Effector memory CD8-positive, alpha-beta T cell (primary cell): Measurements from ENCODE around the gene PSMA3.
A peak's percentile ranks its signal among the peaks of the same experiment; 100 is the strongest.

ENCODE experiments used
- ATAC-seq: fragments of 150-1000 bp; cut with Tn5 transposase; replicated peaks from 2 replicates; pipeline ENCODE4 v1.10.0; 2021; ENCODE audit warnings: mild to moderate bottlenecking, moderate library complexity
- DNase-seq, 3 experiments: peaks; one replicate each; pipeline ENCODE4 v3.0.0; 2021
- H3K27ac Mint-ChIP-seq, 2 donors: one replicate each; pipeline ENCODE4 v1.8.0; 2022; ENCODE audit warnings: mild to moderate bottlenecking in 2 of 2, mixed read lengths in 2 of 2, moderate library complexity in 2 of 2
- H3K27me3 Mint-ChIP-seq, 2 donors: one replicate each; pipeline ENCODE4 v1.8.0; 2022; ENCODE audit warnings: mixed read lengths in 2 of 2
- H3K36me3 Mint-ChIP-seq: one replicate; pipeline ENCODE4 v1.8.0; 2022; ENCODE audit warnings: mild to moderate bottlenecking, moderate library complexity, mixed read lengths; ENCODE audit not compliant: insufficient read depth
- H3K4me1 Mint-ChIP-seq, 2 donors: one replicate each; pipeline ENCODE4 v1.8.0; 2022; ENCODE audit warnings: low read depth in 2 of 2, mixed read lengths in 2 of 2
- H3K4me3 Mint-ChIP-seq, 2 donors: one replicate each; pipeline ENCODE4 v1.8.0; 2022; ENCODE audit warnings: mild to moderate bottlenecking in 2 of 2, mixed read lengths in 2 of 2, moderate library complexity in 2 of 2
- H3K9me3 Mint-ChIP-seq, 2 donors: one replicate each; pipeline ENCODE4 v1.8.0; 2022; ENCODE audit warnings: mixed read lengths in 2 of 2

Gene PSMA3

GRCh38 chr14:58297762-58298476 lies 53.3 kb downstream of the PSMA3 start:
- ATAC-seq (peak; percentile 81), DNase-seq (peak; percentile 95 to 98 (median 96))
- Mint-ChIP-seq H3K4me1 (peaks cover 20 to 34% of the 10 kb centered on the region in 2 donors), H3K27me3 (no peaks in the 10 kb centered on the region), H3K9me3 (no peaks in the 10 kb centered on the region), H3K4me3 (no peak overlapping the region), H3K36me3 (peaks cover 50% of the 10 kb centered on the region), H3K27ac (no peak overlapping the region)

GRCh38 chr14:58298477-58299400 lies 54.1 kb downstream of the PSMA3 start, which contains the start of gene ARID4A:
TSS of gene ARID4A (plus strand) at chr14:58298555. CDS start at chr14:58299855, 1,300 bp downstream.
- ATAC-seq, result peak; percentile 4
- Mint-ChIP-seq H3K9me3 (no peaks in the 10 kb centered on the region), H3K4me3 (peak within 1 kb of the TSS in 1 of 2 donors; percentile 93), H3K27ac (peak within 1 kb of the TSS in 1 of 2 donors; percentile 93), H3K36me3 (peaks cover 50% of the 10 kb centered on the region), H3K4me1 (peaks cover 20 to 39% of the 10 kb centered on the region in 2 donors), H3K27me3 (no peaks in the 10 kb centered on the region)
- DNase-seq, result peak in 2 of 3 experiments; percentile 18 to 78

GRCh38 chr14:58299401-58300330 lies 55.0 kb downstream of the PSMA3 start:
- Mint-ChIP-seq H3K27ac (peak overlapping the region; percentile 85 to 93), H3K4me3 (peak overlapping the region in 1 of 2 donors; percentile 93), H3K36me3 (peaks cover 43% of the 10 kb centered on the region), H3K27me3 (no peaks in the 10 kb centered on the region), H3K4me1 (peaks cover 15 to 36% of the 10 kb centered on the region in 2 donors), H3K9me3 (no peaks in the 10 kb centered on the region)
- ATAC-seq (no peak), DNase-seq (no peak)

- H3K36me3 Mint-ChIP-seq, result peaks cover 45% of the 10 kb centered on the region
- H3K4me3 Mint-ChIP-seq, result no peak overlapping the region
Measured at GRCh38 chr14:58301416-58301815, 56.8 kb downstream of the PSMA3 start.

GRCh38 chr14:58305730-58306129 lies 61.1 kb downstream of the PSMA3 start:
- DNase-seq (no peak), ATAC-seq (no peak)
- H3K27me3 Mint-ChIP-seq, result no peaks in the 10 kb centered on the region
- H3K4me3 Mint-ChIP-seq, result no peak overlapping the region
- peaks cover 64% of the 10 kb centered on the region for H3K36me3 Mint-ChIP-seq
- H3K9me3 Mint-ChIP-seq, result no peaks in the 10 kb centered on the region
- H3K27ac Mint-ChIP-seq, result no peak overlapping the region
- peaks cover 11 to 20% of the 10 kb centered on the region in 2 donors for H3K4me1 Mint-ChIP-seq

More at GRCh38 chr14:58301416-58301815, 56.8 kb downstream of the PSMA3 start:
- H3K4me1 Mint-ChIP-seq, result peaks cover 9 to 21% of the 10 kb centered on the region in 2 donors
- ATAC-seq (no peak), DNase-seq (no peak)
- no peak overlapping the region for H3K27ac Mint-ChIP-seq
- no peaks in the 10 kb centered on the region for H3K9me3 Mint-ChIP-seq
- H3K27me3 Mint-ChIP-seq, result no peaks in the 10 kb centered on the region

GRCh38 chr14:58307597-58308316 lies 63.1 kb downstream of the PSMA3 start:
- no peak overlapping the region for H3K4me3 Mint-ChIP-seq
- ATAC-seq (no peak), DNase-seq (no peak)
- peaks cover 11 to 14% of the 10 kb centered on the region in 2 donors for H3K4me1 Mint-ChIP-seq
- H3K36me3 Mint-ChIP-seq, result peaks cover 60% of the 10 kb centered on the region
- no peaks in the 10 kb centered on the region for H3K27me3 Mint-ChIP-seq
- peak overlapping the region in 1 of 2 donors; percentile 15 for H3K27ac Mint-ChIP-seq
- no peaks in the 10 kb centered on the region for H3K9me3 Mint-ChIP-seq

- H3K27me3 Mint-ChIP-seq, result no peaks in the 10 kb centered on the region
- H3K4me1 Mint-ChIP-seq, result peaks cover 9 to 11% of the 10 kb centered on the region in 2 donors
- H3K27ac Mint-ChIP-seq, result no peak overlapping the region
- no peak for ATAC-seq
- DNase-seq, result no peak
- H3K4me3 Mint-ChIP-seq, result no peak overlapping the region
- no peaks in the 10 kb centered on the region for H3K9me3 Mint-ChIP-seq
- H3K36me3 Mint-ChIP-seq, result peaks cover 57% of the 10 kb centered on the region
Measured at GRCh38 chr14:58309086-58309485, 64.4 kb downstream of the PSMA3 start.

GRCh38 chr14:58313699-58314098 lies 69.1 kb downstream of the PSMA3 start:
- peak overlapping the region in 1 of 2 donors; percentile 35 for H3K27ac Mint-ChIP-seq
- peaks cover 51% of the 10 kb centered on the region for H3K36me3 Mint-ChIP-seq
- H3K9me3 Mint-ChIP-seq, result no peaks in the 10 kb centered on the region
- no peak for DNase-seq
- H3K27me3 Mint-ChIP-seq, result no peaks in the 10 kb centered on the region
- no peak for ATAC-seq
- H3K4me3 Mint-ChIP-seq, result no peak overlapping the region
- peaks cover 6 to 8% of the 10 kb centered on the region in 2 donors for H3K4me1 Mint-ChIP-seq

- no peak for DNase-seq
- no peaks in the 10 kb centered on the region for H3K9me3 Mint-ChIP-seq
- H3K4me1 Mint-ChIP-seq, result no peaks in the 10 kb centered on the region
- no peaks in the 10 kb centered on the region for H3K27me3 Mint-ChIP-seq
- no peak for ATAC-seq
- H3K27ac Mint-ChIP-seq, result no peak overlapping the region
- no peak overlapping the region for H3K4me3 Mint-ChIP-seq
- peaks cover 62% of the 10 kb centered on the region for H3K36me3 Mint-ChIP-seq
Measured at GRCh38 chr14:58315606-58316005, 71.0 kb downstream of the PSMA3 start.
